ENCODE data around the gene KCNMA1.

GRCh38 chr10:77619964-77620703 is 17.5 kb downstream of the KCNMA1 start:
- TF ChIP-seq CTCF (IDR thresholded peaks at IDR 0.05) (no peak), ZFX (IDR thresholded peaks at IDR 0.05; ENCODE audit: borderline replicate concordance) (no peak)

Measured in 22Rv1 (cell line).